Measurements from ENCODE around the gene LZTR1.

The LZTR1 gene

GRCh38 chr22:20980938-20981722, 967 bp upstream of the LZTR1 start:
- Mint-ChIP-seq H3K9me3 (peaks cover 3% of the 10 kb centered on the region), H3K27me3 (no peaks in the 10 kb centered on the region), H3K27ac (peak overlapping the region; percentile 92), H3K36me3 (peaks cover 13% of the 10 kb centered on the region), H3K4me1 (peaks cover 49% of the 10 kb centered on the region), H3K4me3 (peak overlapping the region; percentile 95)
- no peak for ATAC-seq

GRCh38 chr22:20982563-20982882, 426 bp downstream of the LZTR1 start:
- Mint-ChIP-seq H3K9me3 (peaks cover 3% of the 10 kb centered on the region), H3K4me3 (peak overlapping the region; percentile 95), H3K4me1 (peaks cover 49% of the 10 kb centered on the region), H3K27me3 (no peaks in the 10 kb centered on the region), H3K36me3 (peaks cover 20% of the 10 kb centered on the region), H3K27ac (peak overlapping the region; percentile 92)
- peak; percentile 24 for ATAC-seq

- H3K4me1 Mint-ChIP-seq, result peaks cover 49% of the 10 kb centered on the region
- H3K27ac Mint-ChIP-seq, result peak overlapping the region; percentile 92
- H3K36me3 Mint-ChIP-seq, result peaks cover 25% of the 10 kb centered on the region
- no peak for ATAC-seq
- peak overlapping the region; percentile 95 for H3K4me3 Mint-ChIP-seq
- peaks cover 3% of the 10 kb centered on the region for H3K9me3 Mint-ChIP-seq
- H3K27me3 Mint-ChIP-seq, result no peaks in the 10 kb centered on the region
Measured at GRCh38 chr22:20983081-20983771, 1.1 kb downstream of the LZTR1 start.

- no peaks in the 10 kb centered on the region for H3K27me3 Mint-ChIP-seq
- ATAC-seq, result no peak
- H3K36me3 Mint-ChIP-seq, result peaks cover 25% of the 10 kb centered on the region
- H3K9me3 Mint-ChIP-seq, result no peaks in the 10 kb centered on the region
- no peak overlapping the region for H3K27ac Mint-ChIP-seq
- no peak overlapping the region for H3K4me3 Mint-ChIP-seq
- peaks cover 29% of the 10 kb centered on the region for H3K4me1 Mint-ChIP-seq
Measured at GRCh38 chr22:20985720-20986119, 3.6 kb downstream of the LZTR1 start.

GRCh38 chr22:20986365-20986764, 4.3 kb downstream of the LZTR1 start:
- Mint-ChIP-seq H3K36me3 (peaks cover 32% of the 10 kb centered on the region), H3K27me3 (no peaks in the 10 kb centered on the region), H3K27ac (no peak overlapping the region), H3K4me1 (peaks cover 23% of the 10 kb centered on the region), H3K4me3 (no peak overlapping the region), H3K9me3 (no peaks in the 10 kb centered on the region)
- ATAC-seq, result no peak

GRCh38 chr22:20987375-20987774, 5.3 kb downstream of the LZTR1 start:
- H3K4me1 Mint-ChIP-seq, result peaks cover 16% of the 10 kb centered on the region
- H3K36me3 Mint-ChIP-seq, result peaks cover 32% of the 10 kb centered on the region
- H3K27me3 Mint-ChIP-seq, result no peaks in the 10 kb centered on the region
- no peak overlapping the region for H3K27ac Mint-ChIP-seq
- ATAC-seq, result no peak
- no peak overlapping the region for H3K4me3 Mint-ChIP-seq
- no peaks in the 10 kb centered on the region for H3K9me3 Mint-ChIP-seq

GRCh38 chr22:20988573-20989322, 6.7 kb downstream of the LZTR1 start:
- H3K4me3 Mint-ChIP-seq, result no peak overlapping the region
- H3K27me3 Mint-ChIP-seq, result no peaks in the 10 kb centered on the region
- no peak overlapping the region for H3K27ac Mint-ChIP-seq
- ATAC-seq, result no peak
- peaks cover 5% of the 10 kb centered on the region for H3K4me1 Mint-ChIP-seq
- H3K9me3 Mint-ChIP-seq, result no peaks in the 10 kb centered on the region
- peaks cover 37% of the 10 kb centered on the region for H3K36me3 Mint-ChIP-seq

GRCh38 chr22:20989323-20990138, 7.4 kb downstream of the LZTR1 start:
- no peaks in the 10 kb centered on the region for H3K4me1 Mint-ChIP-seq
- H3K4me3 Mint-ChIP-seq, result no peak overlapping the region
- H3K27ac Mint-ChIP-seq, result no peak overlapping the region
- H3K36me3 Mint-ChIP-seq, result peaks cover 32% of the 10 kb centered on the region
- H3K9me3 Mint-ChIP-seq, result no peaks in the 10 kb centered on the region
- ATAC-seq, result no peak
- no peaks in the 10 kb centered on the region for H3K27me3 Mint-ChIP-seq

- H3K27ac Mint-ChIP-seq, result no peak overlapping the region
- no peaks in the 10 kb centered on the region for H3K9me3 Mint-ChIP-seq
- no peaks in the 10 kb centered on the region for H3K4me1 Mint-ChIP-seq
- peaks cover 37% of the 10 kb centered on the region for H3K36me3 Mint-ChIP-seq
- H3K4me3 Mint-ChIP-seq, result no peak overlapping the region
- no peak for ATAC-seq
- H3K27me3 Mint-ChIP-seq, result no peaks in the 10 kb centered on the region
Measured at GRCh38 chr22:20990184-20991180, 8.4 kb downstream of the LZTR1 start.

- Mint-ChIP-seq H3K36me3 (peaks cover 39% of the 10 kb centered on the region), H3K27ac (no peak overlapping the region), H3K4me1 (no peaks in the 10 kb centered on the region), H3K4me3 (no peak overlapping the region), H3K9me3 (no peaks in the 10 kb centered on the region), H3K27me3 (no peaks in the 10 kb centered on the region)
- no peak for ATAC-seq
Measured at GRCh38 chr22:20991252-20992055, 9.4 kb downstream of the LZTR1 start.

- no peaks in the 10 kb centered on the region for H3K27me3 Mint-ChIP-seq
- no peaks in the 10 kb centered on the region for H3K9me3 Mint-ChIP-seq
- no peak overlapping the region for H3K27ac Mint-ChIP-seq
- H3K4me3 Mint-ChIP-seq, result no peak overlapping the region
- no peaks in the 10 kb centered on the region for H3K4me1 Mint-ChIP-seq
- ATAC-seq, result no peak
- peaks cover 37% of the 10 kb centered on the region for H3K36me3 Mint-ChIP-seq
Measured at GRCh38 chr22:20992056-20992442, 10.0 kb downstream of the LZTR1 start.

GRCh38 chr22:20992456-20993303, 10.6 kb downstream of the LZTR1 start:
- H3K9me3 Mint-ChIP-seq, result no peaks in the 10 kb centered on the region
- peaks cover 34% of the 10 kb centered on the region for H3K36me3 Mint-ChIP-seq
- no peaks in the 10 kb centered on the region for H3K27me3 Mint-ChIP-seq
- no peak for ATAC-seq
- no peaks in the 10 kb centered on the region for H3K4me1 Mint-ChIP-seq
- no peak overlapping the region for H3K27ac Mint-ChIP-seq
- H3K4me3 Mint-ChIP-seq, result no peak overlapping the region

All from stimulated activated memory B cell treated with anti-CD40 and anti-IgM and Interleukin-4, amounts not matched to agents 10 μg/mL and 1 μg/mL and 100 μg/mL, for 72 hours (primary cell).